ENCODE measurements around the gene PDLIM1. TPM values are rescaled to one million over a fixed set of nuclear protein-coding genes. Genes with fewer than 3 reads are reported as not detected.

The PDLIM1 gene
- total RNA-seq, 1 donor from 2014 or later: 226 TPM

GRCh38 chr10:95321554-95322301 is 30.9 kb upstream of the PDLIM1 start:
- DNase-seq: no peak
- intact Hi-C loops (cut with DNase I): no loop called here

DNA sequence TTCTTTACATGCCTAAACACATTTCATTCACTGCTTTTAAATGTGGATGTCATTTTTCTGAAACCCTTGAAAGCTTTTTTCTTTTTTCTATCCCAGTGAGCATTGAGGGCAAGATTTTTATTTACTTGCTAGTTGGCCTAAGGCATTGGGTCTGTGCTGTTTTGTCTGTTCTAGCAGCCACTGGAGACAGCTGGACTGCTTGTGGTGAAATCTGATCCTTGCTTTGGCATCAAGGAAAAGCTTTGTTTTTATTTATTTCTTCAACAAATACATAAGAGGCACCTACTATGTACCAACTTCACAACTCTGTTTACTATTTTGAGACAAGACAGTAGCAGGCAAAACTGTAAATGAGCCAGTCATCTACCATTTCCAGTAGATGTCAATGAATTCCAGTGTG is 28.4 kb upstream of the PDLIM1 start:
- DNase-seq: no peak
- ATAC-seq (ENCODE audit: poor library complexity): no peak
- intact Hi-C loops (cut with DNase I): no loop called here

More at GRCh38 chr10:95321554-95322301, 30.9 kb upstream of the PDLIM1 start:
- ATAC-seq (ENCODE audit: poor library complexity): no peak

DNA sequence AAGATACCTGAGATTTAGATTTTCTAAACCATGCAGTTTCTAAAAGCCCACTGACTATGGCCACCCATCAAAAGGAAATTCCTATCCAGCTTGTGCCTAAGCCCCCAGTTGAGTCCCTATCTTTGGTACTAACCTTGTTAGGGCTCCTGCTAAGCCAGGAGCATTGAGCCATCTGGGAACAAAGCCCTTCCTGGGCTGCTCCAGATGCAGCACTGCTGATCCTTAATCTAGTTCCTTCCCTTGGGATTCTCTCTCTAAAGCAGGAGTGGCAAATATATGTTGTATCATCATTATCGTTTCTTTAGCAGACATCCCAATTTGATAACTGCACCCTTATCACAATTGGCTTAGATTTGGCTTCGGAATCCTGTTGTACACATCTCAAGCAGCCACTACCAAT is 24.7 kb upstream of the PDLIM1 start:
- DNase-seq (no peak), ATAC-seq (ENCODE audit: poor library complexity) (no peak)
- intact Hi-C loops (cut with DNase I): no loop called here

- ATAC-seq (ENCODE audit: poor library complexity): no peak
- DNase-seq: no peak
- intact Hi-C loops (cut with DNase I): no loop called here
Observed at GRCh38 chr10:95314192-95314918, 23.6 kb upstream of the PDLIM1 start.

DNA sequence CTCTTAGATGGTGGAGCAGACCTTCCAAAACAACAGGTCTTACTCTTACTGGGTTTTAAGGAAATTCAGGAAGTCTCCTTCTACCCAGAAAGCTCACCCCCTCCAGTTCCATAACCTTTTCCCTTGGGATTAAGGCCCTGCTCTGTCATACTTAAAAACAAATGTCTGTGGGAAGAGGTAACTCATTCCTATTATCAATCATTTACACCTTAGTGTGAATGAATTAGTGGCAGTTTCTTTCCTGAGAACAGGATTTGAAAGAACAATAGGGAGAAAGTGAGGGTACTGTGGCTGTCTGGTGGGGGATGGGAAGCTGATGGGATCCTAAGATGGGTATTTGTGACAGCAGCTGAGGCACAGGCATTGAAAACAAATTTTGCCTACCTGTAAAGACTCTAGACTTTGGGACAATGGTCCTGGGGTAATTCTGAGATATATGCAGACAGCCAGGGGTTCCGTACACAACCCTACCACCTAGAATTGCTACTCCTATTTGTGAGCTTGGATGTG is 22.2 kb upstream of the PDLIM1 start:
- ATAC-seq (ENCODE audit: poor library complexity): no peak

DNA sequence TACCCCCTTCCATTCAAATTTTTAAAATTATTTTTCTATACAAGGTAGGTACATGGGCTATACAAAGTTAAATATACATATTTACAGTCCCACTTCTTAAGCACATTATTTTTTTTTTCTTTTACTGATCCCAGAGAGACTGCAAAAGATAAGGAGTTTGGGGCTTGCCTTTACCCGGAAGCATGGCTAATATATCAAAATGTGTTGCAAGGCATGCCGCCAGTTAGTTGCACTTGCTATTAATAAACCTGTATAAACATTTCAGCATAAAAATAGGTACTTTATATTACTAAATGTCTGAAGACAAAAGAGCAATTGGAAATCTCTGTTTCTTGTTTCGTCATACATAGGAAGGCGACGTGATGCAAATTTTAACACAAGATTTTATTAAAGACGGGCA is 21.5 kb upstream of the PDLIM1 start:
- intact Hi-C loops (cut with DNase I): no loop called here
- ATAC-seq (ENCODE audit: poor library complexity) (no peak), DNase-seq (no peak)

More for the DNA sequence above, 22.2 kb upstream of the PDLIM1 start:
- intact Hi-C loops (cut with DNase I): no loop called here
- DNase-seq: no peak

DNA sequence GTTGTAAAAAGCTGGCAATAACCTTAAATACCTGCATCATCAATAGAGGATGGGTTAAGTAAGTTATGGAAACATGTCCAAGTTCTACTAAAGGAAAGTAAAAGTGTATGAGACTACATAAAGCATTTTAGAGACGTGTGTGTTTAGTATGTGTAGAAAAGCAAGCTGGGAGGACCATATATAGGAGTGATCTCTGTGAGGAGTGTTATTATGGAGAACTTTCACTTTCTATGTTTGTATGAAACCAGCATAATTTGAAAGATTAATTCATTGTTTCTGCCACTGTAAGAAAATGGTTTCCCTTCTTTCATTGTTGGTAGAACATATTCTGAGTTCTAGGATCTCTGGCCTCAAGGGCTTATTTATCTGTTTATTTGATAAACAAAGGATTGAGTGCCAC is 19.2 kb upstream of the PDLIM1 start:
- intact Hi-C loops (cut with DNase I): no loop called here
- no peak for DNase-seq
- ATAC-seq (ENCODE audit: poor library complexity): no peak

DNA sequence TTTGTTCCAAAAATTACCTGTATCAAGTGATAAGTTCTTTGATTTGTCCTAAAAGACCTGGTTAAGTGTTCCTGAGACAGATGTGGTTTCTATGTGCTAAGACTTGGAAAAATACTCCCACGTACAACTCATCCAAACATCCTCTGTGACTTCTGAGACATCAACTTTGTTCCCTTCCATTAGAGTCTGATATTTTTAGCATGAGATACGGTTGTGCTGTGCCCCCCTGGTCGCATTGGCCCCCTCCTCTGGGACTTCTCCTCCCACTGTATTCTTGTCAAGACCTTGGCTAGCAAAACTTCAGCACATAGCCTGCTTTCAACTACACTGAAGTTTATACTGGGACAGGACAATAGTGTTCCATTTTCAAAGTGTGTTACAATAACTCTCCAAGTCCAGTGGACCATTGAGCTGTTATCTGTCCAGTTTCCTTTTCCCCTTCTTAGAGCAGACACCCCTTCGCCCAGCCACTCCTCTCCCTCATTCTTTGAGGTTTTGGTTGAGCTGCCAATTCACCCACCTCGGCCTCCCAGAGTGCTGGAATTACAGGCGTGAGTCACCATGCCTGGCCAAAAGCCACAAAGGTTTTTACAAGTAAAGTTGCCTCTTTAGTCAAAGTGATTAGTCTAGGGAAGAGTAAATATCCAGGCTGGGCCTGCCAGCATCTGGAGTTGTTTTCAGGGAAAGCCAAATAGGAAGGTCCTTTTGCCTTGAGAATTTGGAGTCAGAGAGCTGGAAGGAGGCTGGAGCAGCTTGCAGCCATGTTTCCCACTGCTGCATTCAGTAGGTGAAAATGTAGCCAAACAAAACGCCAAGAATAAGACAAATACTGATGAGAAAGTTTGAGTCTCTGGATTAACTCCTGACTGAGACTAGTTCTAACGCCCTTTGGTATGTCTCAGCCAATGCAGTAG is 17.8 kb upstream of the PDLIM1 start:
- DNase-seq (peak; percentile 60), ATAC-seq (ENCODE audit: poor library complexity) (peak; percentile 50)
- intact Hi-C loops (cut with DNase I): no loop called here

GRCh38 chr10:95306851-95307250 is 16.0 kb upstream of the PDLIM1 start:
- intact Hi-C loops (cut with DNase I): no loop called here
- ATAC-seq (ENCODE audit: poor library complexity): no peak

DNA sequence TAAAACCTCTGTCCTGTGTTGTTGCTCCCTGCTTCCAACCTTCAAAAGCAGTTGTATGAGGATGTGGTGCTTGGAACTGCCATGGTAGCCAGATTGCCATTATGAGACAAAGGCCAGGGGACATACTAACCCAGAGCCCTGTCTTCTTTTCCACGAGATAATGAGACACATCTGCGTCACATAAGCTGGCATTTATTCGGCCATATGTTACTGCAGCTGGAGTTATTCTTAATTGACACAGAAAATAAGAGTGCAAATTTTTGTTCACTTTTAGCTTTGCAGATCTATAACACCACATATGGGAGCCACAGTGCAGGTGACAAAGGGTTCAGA is 15.5 kb upstream of the PDLIM1 start:
- no peak for DNase-seq
- intact Hi-C loops (cut with DNase I): no loop called here
- ATAC-seq (ENCODE audit: poor library complexity): no peak

More at GRCh38 chr10:95306851-95307250, 16.0 kb upstream of the PDLIM1 start:
- no peak for DNase-seq

DNA sequence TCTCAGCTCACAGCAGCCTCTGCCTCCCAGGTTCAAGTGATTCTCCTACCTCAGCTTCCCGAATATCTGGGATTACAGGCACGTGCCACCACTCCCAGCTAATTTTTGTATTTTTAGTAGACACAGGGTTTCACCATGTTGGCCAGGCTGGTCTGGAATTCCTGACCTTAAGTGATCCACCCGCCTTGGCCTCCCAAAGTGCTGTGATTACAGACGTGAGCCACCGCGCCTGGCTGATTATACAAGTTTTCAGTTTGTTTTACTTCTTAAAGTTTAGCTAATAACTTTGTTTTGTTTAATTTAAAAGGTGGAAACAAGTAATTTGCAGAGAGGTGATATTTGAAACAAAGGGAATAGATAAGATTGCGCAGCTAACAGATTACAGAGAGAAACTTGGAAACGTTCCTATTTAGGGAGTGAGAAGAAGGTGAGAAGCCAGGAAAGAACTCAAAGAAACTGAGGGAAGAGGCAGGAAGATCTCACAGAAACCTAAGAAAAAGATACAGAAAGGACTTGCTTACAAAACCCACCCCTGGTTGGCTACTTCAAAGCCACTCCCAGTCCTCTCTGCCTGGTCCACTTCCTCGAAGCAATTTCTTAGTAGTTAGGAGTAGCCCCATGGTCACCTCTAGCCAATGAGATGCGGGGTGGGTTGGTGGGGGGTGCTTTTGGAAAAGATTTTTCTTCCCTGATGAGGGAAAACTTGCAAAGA is 15.0 kb upstream of the PDLIM1 start:
- DNase-seq (no peak), ATAC-seq (ENCODE audit: poor library complexity) (no peak)
- intact Hi-C loops (cut with DNase I): no loop called here

DNA sequence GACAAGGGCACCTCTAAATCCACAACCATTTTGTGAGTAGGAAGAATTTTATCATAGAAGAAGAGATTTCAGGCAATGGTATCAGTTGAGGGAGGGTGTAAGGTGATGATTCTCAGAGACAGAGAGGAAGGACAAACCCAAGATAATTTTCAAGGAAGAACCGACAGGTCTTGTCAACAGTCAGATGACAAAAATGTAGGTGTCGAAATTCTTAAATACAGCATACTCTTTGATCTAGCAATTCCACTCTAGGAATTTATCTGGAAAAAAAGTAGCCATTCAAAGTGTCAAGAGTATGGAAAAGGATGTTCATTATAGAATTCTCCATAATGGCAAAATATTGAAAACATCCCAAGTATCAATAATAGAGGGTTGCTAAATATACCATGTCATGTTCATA is 14.2 kb upstream of the PDLIM1 start:
- DNase-seq (no peak), ATAC-seq (ENCODE audit: poor library complexity) (no peak)
- intact Hi-C loops (cut with DNase I): no loop called here

- DNase-seq (no peak), ATAC-seq (ENCODE audit: poor library complexity) (no peak)
- intact Hi-C loops (cut with DNase I): no loop called here
Observed at GRCh38 chr10:95304463-95304862, 13.7 kb upstream of the PDLIM1 start.

GRCh38 chr10:95303950-95304349 is 13.1 kb upstream of the PDLIM1 start:
- DNase-seq (no peak), ATAC-seq (ENCODE audit: poor library complexity) (no peak)
- intact Hi-C loops (cut with DNase I): no loop called here

- DNase-seq (no peak), ATAC-seq (ENCODE audit: poor library complexity) (no peak)
- intact Hi-C loops (cut with DNase I): no loop called here
Observed at GRCh38 chr10:95303535-95303934, 12.7 kb upstream of the PDLIM1 start.

DNA sequence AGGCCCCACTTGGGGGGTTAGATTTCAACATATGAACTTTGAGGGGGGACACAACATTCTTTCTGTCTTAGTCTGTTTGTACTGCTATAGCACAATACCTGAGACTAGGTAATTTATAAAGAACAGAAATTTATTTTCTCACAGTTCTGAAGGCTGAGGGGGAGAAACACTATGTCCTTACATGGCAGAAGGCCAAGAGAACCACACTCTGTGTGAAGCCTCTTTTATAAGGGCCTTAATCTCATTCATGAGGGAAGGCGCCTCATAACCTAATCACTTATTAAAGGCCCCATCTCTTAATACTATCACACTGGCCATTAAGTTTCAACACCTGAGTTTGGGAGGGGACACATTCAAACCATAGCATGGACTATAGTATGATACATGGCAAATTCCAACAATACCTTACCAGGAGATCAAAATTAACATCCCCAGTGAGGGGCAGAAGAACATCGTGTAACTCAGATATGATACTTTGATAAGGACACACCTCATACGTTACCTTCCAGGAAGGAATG is 9.3 kb upstream of the PDLIM1 start:
- DNase-seq (no peak), ATAC-seq (ENCODE audit: poor library complexity) (no peak)
- intact Hi-C loops (cut with DNase I): no loop called here

DNA sequence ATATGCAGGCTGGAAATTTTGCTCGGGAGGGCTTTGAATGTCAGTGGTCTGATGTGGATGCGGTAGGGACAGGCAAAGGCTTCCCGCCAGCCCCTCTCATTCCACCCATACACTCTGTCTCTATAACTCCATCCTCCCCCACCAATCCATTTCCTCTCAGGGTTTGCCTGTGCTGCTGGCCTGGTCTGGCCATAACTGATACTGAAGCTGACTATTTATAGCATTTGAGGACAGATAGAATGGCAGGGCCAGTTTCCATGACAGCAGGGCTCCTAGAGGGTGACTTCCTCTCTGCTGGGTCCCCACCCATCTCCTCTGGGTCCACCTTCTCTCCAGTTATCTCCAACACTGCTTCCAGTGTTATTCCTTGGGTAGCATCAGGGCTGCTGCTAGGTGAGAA is 6.6 kb upstream of the PDLIM1 start:
- DNase-seq (no peak), ATAC-seq (ENCODE audit: poor library complexity) (peak; percentile 61)
- intact Hi-C loops (cut with DNase I): no loop called here

DNA sequence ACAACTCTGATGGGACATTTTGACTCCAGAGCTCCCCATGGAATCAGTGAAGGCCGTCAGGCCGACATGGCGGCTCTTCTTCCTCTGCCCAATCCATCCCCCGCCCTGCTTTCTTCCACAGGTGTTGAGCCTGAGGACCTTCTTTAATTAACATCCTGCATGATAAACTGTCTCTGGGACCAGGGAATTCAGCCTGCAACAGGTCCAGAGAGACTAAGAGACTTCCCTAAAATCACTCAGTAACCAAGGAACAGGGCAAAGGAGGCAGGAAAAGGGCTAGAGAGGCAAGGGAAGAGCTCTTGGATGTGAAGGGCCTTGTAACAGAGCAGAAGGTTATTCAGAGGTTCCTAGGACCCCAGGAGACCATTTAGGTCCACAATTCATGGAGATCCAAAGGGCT is 6.0 kb upstream of the PDLIM1 start:
- intact Hi-C loops (cut with DNase I): no loop called here
- no peak for ATAC-seq (ENCODE audit: poor library complexity)
- DNase-seq: no peak

Measured in Right ventricle myocardium superior (tissue), 1 donor.